IMR-90 (cell line): ENCODE results near the gene GNL2. TPM values are rescaled to one million over a fixed set of nuclear protein-coding genes. Genes with fewer than 3 reads are reported as not detected.

ENCODE experiments used
- ATAC-seq: fragments of 200-7000 bp; cut with Tn5 transposase; 2 replicates; pipeline ENCODE4 v1.9.1; 2020; ENCODE audit warnings: low read depth, mild to moderate bottlenecking, moderate library complexity
- BruUV-seq: library from RNA; stranded (reverse); fragments of 400-500 nt; replicated peaks from 2 replicates; lab custom pipeline; 2021; lab: Mats Ljungman, UMichigan
- CTCF ChIA-PET: fragments of 300-600 bp; formaldehyde crosslinking; extraction: SDS; loops from one replicate; lab custom pipeline; 2021; ENCODE audit warnings: antibody characterized with exemption; lab: Yijun Ruan, JAX
- POLR2A ChIA-PET: fragments of 300-600 bp; sonication (Branson Sonifier 250); formaldehyde crosslinking; loops from one replicate; lab custom pipeline; 2022; ENCODE audit warnings: antibody characterized with exemption; ENCODE audit not compliant: unreplicated experiment; lab: Charles Lee
- DNase-seq: peaks from one replicate; pipeline ENCODE4 v3.0.0; 2013
- H2AFZ ChIP-seq: replicated peaks from 2 replicates; pipeline ENCODE3; 2013; ENCODE audit warnings: low read length, mild to moderate bottlenecking; ENCODE audit not compliant: poor library complexity
- H2AK5ac ChIP-seq: 2 replicates; pipeline ENCODE4 v1.6.1; 2013; ENCODE audit warnings: low read depth, low read length, inconsistent platforms
- H2AK9ac ChIP-seq: replicated peaks from 2 replicates; pipeline ENCODE3; 2013; ENCODE audit warnings: mild to moderate bottlenecking, low read depth, low read length, moderate library complexity; ENCODE audit not compliant: poor library complexity
- H2BK120ac ChIP-seq: 2 replicates; pipeline ENCODE4 v1.6.1; 2013; ENCODE audit warnings: low read depth, low read length, inconsistent platforms
- H2BK15ac ChIP-seq: 3 replicates; pipeline ENCODE4 v1.6.1; 2013; ENCODE audit warnings: low read depth, low read length, inconsistent platforms
- H2BK20ac ChIP-seq: 2 replicates; pipeline ENCODE4 v1.6.1; 2013; ENCODE audit warnings: low read depth, mild to moderate bottlenecking, inconsistent platforms, low read length, moderate library complexity
- H2BK5ac ChIP-seq: 2 replicates; pipeline ENCODE4 v1.6.1; 2013; ENCODE audit warnings: mild to moderate bottlenecking, low read depth, low read length, inconsistent platforms; ENCODE audit not compliant: poor library complexity, severe bottlenecking
- H3K14ac ChIP-seq: replicated peaks from 2 replicates; pipeline ENCODE4 v1.6.1; 2013; ENCODE audit warnings: low read depth, low read length, inconsistent platforms
- H3K18ac ChIP-seq: 2 replicates; pipeline ENCODE4 v1.6.1; 2013; ENCODE audit warnings: low read depth, low read length, control low read depth
- H3K23ac ChIP-seq: 2 replicates; pipeline ENCODE4 v1.6.1; 2013; ENCODE audit warnings: low read depth, low read length, inconsistent platforms
- H3K27ac ChIP-seq: 2 replicates; pipeline ENCODE4 v1.5.1; 2013; ENCODE audit warnings: mild to moderate bottlenecking, control low read depth, low read length; ENCODE audit not compliant: insufficient read depth
- H3K27me3 ChIP-seq: 2 replicates; pipeline ENCODE4 v1.6.1; 2013; ENCODE audit warnings: low read length; ENCODE audit not compliant: control insufficient read depth, insufficient read depth
- H3K36me3 ChIP-seq: 2 replicates; pipeline ENCODE4 v1.6.1; 2013; ENCODE audit warnings: low read length, mixed read lengths; ENCODE audit not compliant: control insufficient read depth, insufficient read depth
- H3K4ac ChIP-seq: 2 replicates; pipeline ENCODE4 v1.6.1; 2013; ENCODE audit warnings: low read depth, low read length, inconsistent platforms
- H3K4me1 ChIP-seq: 2 replicates; pipeline ENCODE4 v1.6.1; 2013; ENCODE audit warnings: low read length, mixed read lengths; ENCODE audit not compliant: control insufficient read depth, insufficient read depth
- H3K4me2 ChIP-seq: 2 replicates; pipeline ENCODE4 v1.6.1; 2013; ENCODE audit warnings: low read depth, mild to moderate bottlenecking, control low read depth, low read length, moderate library complexity
- H3K4me3 ChIP-seq: 2 replicates; pipeline ENCODE4 v1.5.1; 2013; ENCODE audit warnings: low read depth, mild to moderate bottlenecking, control low read depth, low read length, moderate library complexity; ENCODE audit not compliant: insufficient read depth
- H3K56ac ChIP-seq: 2 replicates; pipeline ENCODE4 v1.6.1; 2013; ENCODE audit warnings: low read length, inconsistent platforms; ENCODE audit not compliant: insufficient read depth; ENCODE audit errors: extremely low read depth
- H3K79me1 ChIP-seq, 2 experiments: 2 replicates each; pipeline ENCODE4 v1.6.1; 2013; ENCODE audit warnings: low read length in 2 of 2, inconsistent platforms in 1 of 2, low read depth in 1 of 2
- H3K9ac ChIP-seq: 2 replicates; pipeline ENCODE4 v1.6.1; 2013; ENCODE audit warnings: low read depth, low read length, control low read depth
- H3K9me1 ChIP-seq: 2 replicates; pipeline ENCODE4 v1.6.1; 2013; ENCODE audit warnings: low read length, inconsistent platforms; ENCODE audit not compliant: insufficient read depth
- H3K9me3 ChIP-seq: 2 replicates; pipeline ENCODE4 v1.6.1; 2013; ENCODE audit warnings: low read length; ENCODE audit not compliant: control insufficient read depth, insufficient read depth
- H4K20me1 ChIP-seq: 2 replicates; pipeline ENCODE4 v1.6.1; 2013; ENCODE audit warnings: low read length, inconsistent platforms; ENCODE audit not compliant: insufficient read depth
- H4K5ac ChIP-seq: 2 replicates; pipeline ENCODE4 v1.6.1; 2013; ENCODE audit warnings: mild to moderate bottlenecking, low read depth, low read length, control low read depth
- H4K8ac ChIP-seq, 2 experiments: 2 replicates each; pipeline ENCODE4 v1.6.1; 2013; ENCODE audit warnings: low read depth in 2 of 2, low read length in 2 of 2, control low read depth in 1 of 2, inconsistent platforms in 1 of 2
- H4K91ac ChIP-seq: 2 replicates; pipeline ENCODE4 v1.6.1; 2013; ENCODE audit warnings: low read depth, low read length, inconsistent platforms; ENCODE audit not compliant: insufficient read depth
- BHLHE40 ChIP-seq: fragments of 150-350 bp; IDR thresholded peaks from 2 replicates; pipeline ENCODE4 v1.6.1; 2016; ENCODE audit warnings: mild to moderate bottlenecking, low read depth, low read length
- CEBPB ChIP-seq: IDR thresholded peaks from 2 replicates; pipeline ENCODE4 v1.6.1; 2012; ENCODE audit warnings: low read depth, low read length, improper control_type of control experiment
- CHD1 ChIP-seq: IDR thresholded peaks from 2 replicates; pipeline ENCODE4 v1.6.1; 2012; ENCODE audit warnings: low read depth, low read length, improper control_type of control experiment
- FOS ChIP-seq: fragments of 150-350 bp; IDR thresholded peaks from 2 replicates; pipeline ENCODE4 v1.6.1; 2016; ENCODE audit warnings: low read depth, low read length
- MAFK ChIP-seq: IDR thresholded peaks from 2 replicates; pipeline ENCODE4 v1.6.1; 2012; ENCODE audit warnings: low read depth, low read length, improper control_type of control experiment
- MAZ ChIP-seq: IDR thresholded peaks from 2 replicates; pipeline ENCODE4 v1.6.1; 2012; ENCODE audit warnings: low read depth, mild to moderate bottlenecking, low read length, improper control_type of control experiment, moderate library complexity, borderline replicate concordance
- MXI1 ChIP-seq: IDR thresholded peaks from 2 replicates; pipeline ENCODE4 v1.6.1; 2012; ENCODE audit warnings: low read depth, mild to moderate bottlenecking, low read length, moderate library complexity, borderline replicate concordance
- NFE2L2 ChIP-seq: fragments of 150-350 bp; IDR thresholded peaks from 2 replicates; pipeline ENCODE4 v1.6.1; 2016; ENCODE audit warnings: low read depth, mild to moderate bottlenecking, low read length
- POLR2A ChIP-seq: IDR thresholded peaks from 2 replicates; pipeline ENCODE4 v1.6.1; 2012; ENCODE audit warnings: mild to moderate bottlenecking, low read depth, low read length
- RAD21 ChIP-seq: IDR thresholded peaks from 2 replicates; pipeline ENCODE4 v1.6.1; 2012; ENCODE audit warnings: low read length, improper control_type of control experiment
- RCOR1 ChIP-seq: IDR thresholded peaks from 2 replicates; pipeline ENCODE4 v1.6.1; 2012; ENCODE audit warnings: mild to moderate bottlenecking, low read length, improper control_type of control experiment; ENCODE audit not compliant: insufficient replicate concordance
- RFX5 ChIP-seq: IDR thresholded peaks from 2 replicates; pipeline ENCODE4 v1.8.0; 2012; ENCODE audit warnings: low read depth, mild to moderate bottlenecking, low read length, moderate library complexity
- SMC3 ChIP-seq: fragments of 150-350 bp; IDR thresholded peaks from 2 replicates; pipeline ENCODE4 v1.6.1; 2016; ENCODE audit warnings: low read depth, mild to moderate bottlenecking, antibody characterized with exemption, low read length, moderate library complexity
- USF2 ChIP-seq: fragments of 150-350 bp; IDR thresholded peaks from 2 replicates; pipeline ENCODE4 v1.6.1; 2017; ENCODE audit warnings: mild to moderate bottlenecking, antibody characterized with exemption, low read length, low read depth
- WGBS, 2 experiments: methylation state at CpG; one replicate each; pipeline versions ENCODE4 v1.1.5 to v1.1.7; 2013; ENCODE audit warnings: missing lambda C conversion rate in 2 of 2; ENCODE audit not compliant: insufficient read length in 1 of 2; ENCODE audit errors: extremely low coverage in 2 of 2; 5-methylcytosine and 5-hydroxymethylcytosine counted together
- dilution Hi-C: fragments of 300-500 bp; cut with HindIII; formaldehyde crosslinking; loops from one replicate; pipeline ENCODE4 v1.14.3; 2018; ENCODE audit warnings: low sequenced_read_pairs; ENCODE audit not compliant: unreplicated experiment
- in situ Hi-C: fragments of 300-500 bp; cut with MboI; formaldehyde crosslinking; loops from 3 replicates; pipeline ENCODE4 v1.14.3; 2019; ENCODE audit warnings: low sequenced_read_pairs, inconsistent platforms, mixed read lengths
- intact Hi-C: fragments of 100-400 bp; cut with micrococcal nuclease; formaldehyde crosslinking; loops from 2 replicates; pipeline ENCODE4 v1.10.0; 2022
- polyA plus RNA-seq, 3 experiments: library from polyadenylated mRNA; depleted of rRNA; stranded (reverse); fragments of >200 nt; gene quantifications; 2 replicates each; pipeline ENCODE4 v1.2.3, GENCODE V29; 2012; ENCODE audit warnings: low replicate concordance in 1 of 3
- total RNA-seq: library from RNA; depleted of rRNA; stranded (reverse); fragments of >200 nt; gene quantifications from 2 replicates; pipeline ENCODE4 v1.2.3, GENCODE V29; 2012
- TF ChIP-seq, protein P1 (sequence below): conservative IDR thresholded peaks from 2 replicates; pipeline ENCODE4 v1.5.1; 2012; ENCODE audit warnings: mild to moderate bottlenecking, low read depth, low read length, improper control_type of control experiment
- TF ChIP-seq, protein P2 (sequence below): fragments of 150-350 bp; IDR thresholded peaks from 2 replicates; pipeline ENCODE4 v1.6.1; 2016; ENCODE audit warnings: low read depth, mild to moderate bottlenecking, low read length, moderate library complexity, borderline replicate concordance

The GNL2 gene
- total and polyA plus RNA-seq, 2 of the 4 experiments (the other 2 are of a cell fraction) = 42.9 to 77.4 TPM

GRCh38 chr1:37629726-37630425 is 34.1 kb upstream of the GNL2 start:
- 21% methylated on average over 4 of the region's 7 CpGs; no CpG with 5 or more reads in 1 of the 2 experiments for WGBS, 2 experiments
- H3K4me1 ChIP-seq = no peaks in the 10 kb centered on the region
- intact Hi-C loops = no loop called here
- H2BK15ac ChIP-seq = no peak overlapping the region
- H3K27ac ChIP-seq = no peak overlapping the region
- no peak overlapping the region for H3K4ac ChIP-seq
- H3K14ac ChIP-seq = no peak overlapping the region
- ChIA-PET CTCF (interaction anchor here (0.6 kb wide), 1 partner anchor 26 kb away, joined by 3 read pairs; no protein-coding TSS in a partner anchor), POLR2A (no interaction called here)
- no peaks in the 10 kb centered on the region for H3K79me1 ChIP-seq
- no peak overlapping the region for H3K9ac ChIP-seq
- H3K4me3 ChIP-seq = no peak overlapping the region
- H3K36me3 ChIP-seq = no peaks in the 10 kb centered on the region
- no peak overlapping the region for H4K91ac ChIP-seq
- no TSS peak for BruUV-seq
- TF ChIP-seq CEBPB (no peak), SMC3 (no peak), CHD1 (no peak), NFE2L2 (no peak), FOS (no peak), BHLHE40 (no peak), USF2 (no peak), MAFK (no peak), RCOR1 (no peak), RFX5 (no peak), MXI1 (no peak), MAZ (no peak), RAD21 (no peak), POLR2A (no peak)
- TF ChIP-seq, protein P1, sequence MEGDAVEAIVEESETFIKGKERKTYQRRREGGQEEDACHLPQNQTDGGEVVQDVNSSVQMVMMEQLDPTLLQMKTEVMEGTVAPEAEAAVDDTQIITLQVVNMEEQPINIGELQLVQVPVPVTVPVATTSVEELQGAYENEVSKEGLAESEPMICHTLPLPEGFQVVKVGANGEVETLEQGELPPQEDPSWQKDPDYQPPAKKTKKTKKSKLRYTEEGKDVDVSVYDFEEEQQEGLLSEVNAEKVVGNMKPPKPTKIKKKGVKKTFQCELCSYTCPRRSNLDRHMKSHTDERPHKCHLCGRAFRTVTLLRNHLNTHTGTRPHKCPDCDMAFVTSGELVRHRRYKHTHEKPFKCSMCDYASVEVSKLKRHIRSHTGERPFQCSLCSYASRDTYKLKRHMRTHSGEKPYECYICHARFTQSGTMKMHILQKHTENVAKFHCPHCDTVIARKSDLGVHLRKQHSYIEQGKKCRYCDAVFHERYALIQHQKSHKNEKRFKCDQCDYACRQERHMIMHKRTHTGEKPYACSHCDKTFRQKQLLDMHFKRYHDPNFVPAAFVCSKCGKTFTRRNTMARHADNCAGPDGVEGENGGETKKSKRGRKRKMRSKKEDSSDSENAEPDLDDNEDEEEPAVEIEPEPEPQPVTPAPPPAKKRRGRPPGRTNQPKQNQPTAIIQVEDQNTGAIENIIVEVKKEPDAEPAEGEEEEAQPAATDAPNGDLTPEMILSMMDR = no peak
- TF ChIP-seq, protein P2, sequence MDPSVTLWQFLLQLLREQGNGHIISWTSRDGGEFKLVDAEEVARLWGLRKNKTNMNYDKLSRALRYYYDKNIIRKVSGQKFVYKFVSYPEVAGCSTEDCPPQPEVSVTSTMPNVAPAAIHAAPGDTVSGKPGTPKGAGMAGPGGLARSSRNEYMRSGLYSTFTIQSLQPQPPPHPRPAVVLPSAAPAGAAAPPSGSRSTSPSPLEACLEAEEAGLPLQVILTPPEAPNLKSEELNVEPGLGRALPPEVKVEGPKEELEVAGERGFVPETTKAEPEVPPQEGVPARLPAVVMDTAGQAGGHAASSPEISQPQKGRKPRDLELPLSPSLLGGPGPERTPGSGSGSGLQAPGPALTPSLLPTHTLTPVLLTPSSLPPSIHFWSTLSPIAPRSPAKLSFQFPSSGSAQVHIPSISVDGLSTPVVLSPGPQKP = no peak
- no peaks in the 10 kb centered on the region for H3K9me3 ChIP-seq
- no peak overlapping the region for H3K4me2 ChIP-seq
- H3K56ac ChIP-seq = no peak overlapping the region
- no peak overlapping the region for H2AFZ ChIP-seq
- DNase-seq (no peak), ATAC-seq (no peak)
- H4K8ac ChIP-seq = no peak overlapping the region
- peaks cover 79% of the 10 kb centered on the region for H3K27me3 ChIP-seq
- H2BK20ac ChIP-seq = no peak overlapping the region
- dilution Hi-C loops = no loop called here
- H3K18ac ChIP-seq = no peak overlapping the region
- H2BK120ac ChIP-seq = no peak overlapping the region
- no peak overlapping the region for H3K23ac ChIP-seq
- no peak overlapping the region for H4K5ac ChIP-seq
- H2BK5ac ChIP-seq = no peak overlapping the region
- H2AK9ac ChIP-seq = no peak overlapping the region
- no peak overlapping the region for H2AK5ac ChIP-seq
- H4K20me1 ChIP-seq = no peaks in the 10 kb centered on the region
- in situ Hi-C loops = no loop called here
- no peaks in the 10 kb centered on the region for H3K9me1 ChIP-seq
